ENCODE measurements around the gene DDX10.

Gene DDX10

GRCh38 chr11:108927791-108928545, 263.1 kb downstream of the DDX10 start:
- H3K9me3 ChIP-seq (ENCODE audit: control insufficient read depth in 1 of 2, low read length in 2 of 2): no peaks in the 10 kb centered on the region
- no peaks in the 10 kb centered on the region for H3K4me1 ChIP-seq (ENCODE audit: control insufficient read depth in 1 of 2, insufficient read depth in 2 of 2, low read length in 2 of 2)
- H3K4me3 ChIP-seq (ENCODE audit: low read depth in 1 of 2, low read length in 2 of 2): no peak overlapping the region
- H3K36me3 ChIP-seq (ENCODE audit: control insufficient read depth in 1 of 2, insufficient read depth in 2 of 2, low read length in 2 of 2): no peaks in the 10 kb centered on the region
- no peak overlapping the region for H3K27ac ChIP-seq (ENCODE audit: low read length)
- H3K27me3 ChIP-seq (ENCODE audit: low read depth, low read length): no peaks in the 10 kb centered on the region

GRCh38 chr11:108929241-108929640, 264.4 kb downstream of the DDX10 start:
- no peaks in the 10 kb centered on the region for H3K27me3 ChIP-seq (ENCODE audit: low read depth, low read length)
- H3K9me3 ChIP-seq (ENCODE audit: control insufficient read depth in 1 of 2, low read length in 2 of 2): no peaks in the 10 kb centered on the region
- H3K4me3 ChIP-seq (ENCODE audit: low read depth in 1 of 2, low read length in 2 of 2): no peak overlapping the region
- H3K27ac ChIP-seq (ENCODE audit: low read length): no peak overlapping the region
- no peaks in the 10 kb centered on the region for H3K36me3 ChIP-seq (ENCODE audit: control insufficient read depth in 1 of 2, insufficient read depth in 2 of 2, low read length in 2 of 2)
- no peaks in the 10 kb centered on the region for H3K4me1 ChIP-seq (ENCODE audit: control insufficient read depth in 1 of 2, insufficient read depth in 2 of 2, low read length in 2 of 2)

- Histone ChIP-seq H3K27me3 (ENCODE audit: low read depth, low read length) (no peaks in the 10 kb centered on the region), H3K4me3 (ENCODE audit: low read depth in 1 of 2, low read length in 2 of 2) (no peak overlapping the region), H3K9me3 (ENCODE audit: control insufficient read depth in 1 of 2, low read length in 2 of 2) (no peaks in the 10 kb centered on the region), H3K36me3 (ENCODE audit: control insufficient read depth in 1 of 2, insufficient read depth in 2 of 2, low read length in 2 of 2) (no peaks in the 10 kb centered on the region), H3K4me1 (ENCODE audit: control insufficient read depth in 1 of 2, insufficient read depth in 2 of 2, low read length in 2 of 2) (no peaks in the 10 kb centered on the region), H3K27ac (ENCODE audit: low read length) (no peak overlapping the region)
These were observed 266.3 kb downstream of the DDX10 start for GRCh38 chr11:108931168-108931567.

GRCh38 chr11:108933630-108934029, 268.8 kb downstream of the DDX10 start:
- no peak overlapping the region for H3K27ac ChIP-seq (ENCODE audit: low read length)
- no peaks in the 10 kb centered on the region for H3K4me1 ChIP-seq (ENCODE audit: control insufficient read depth in 1 of 2, insufficient read depth in 2 of 2, low read length in 2 of 2)
- H3K9me3 ChIP-seq (ENCODE audit: control insufficient read depth in 1 of 2, low read length in 2 of 2): no peaks in the 10 kb centered on the region
- H3K4me3 ChIP-seq (ENCODE audit: low read depth in 1 of 2, low read length in 2 of 2): no peak overlapping the region
- no peaks in the 10 kb centered on the region for H3K36me3 ChIP-seq (ENCODE audit: control insufficient read depth in 1 of 2, insufficient read depth in 2 of 2, low read length in 2 of 2)
- no peaks in the 10 kb centered on the region for H3K27me3 ChIP-seq (ENCODE audit: low read depth, low read length)

GRCh38 chr11:108934289-108934688, 269.4 kb downstream of the DDX10 start:
- Histone ChIP-seq H3K9me3 (ENCODE audit: control insufficient read depth in 1 of 2, low read length in 2 of 2) (no peaks in the 10 kb centered on the region), H3K4me1 (ENCODE audit: control insufficient read depth in 1 of 2, insufficient read depth in 2 of 2, low read length in 2 of 2) (no peaks in the 10 kb centered on the region), H3K36me3 (ENCODE audit: control insufficient read depth in 1 of 2, insufficient read depth in 2 of 2, low read length in 2 of 2) (no peaks in the 10 kb centered on the region), H3K27ac (ENCODE audit: low read length) (no peak overlapping the region), H3K27me3 (ENCODE audit: low read depth, low read length) (no peaks in the 10 kb centered on the region), H3K4me3 (ENCODE audit: low read depth in 1 of 2, low read length in 2 of 2) (no peak overlapping the region)

- Histone ChIP-seq H3K4me1 (ENCODE audit: control insufficient read depth in 1 of 2, insufficient read depth in 2 of 2, low read length in 2 of 2) (no peaks in the 10 kb centered on the region), H3K4me3 (ENCODE audit: low read depth in 1 of 2, low read length in 2 of 2) (no peak overlapping the region), H3K27me3 (ENCODE audit: low read depth, low read length) (no peaks in the 10 kb centered on the region), H3K36me3 (ENCODE audit: control insufficient read depth in 1 of 2, insufficient read depth in 2 of 2, low read length in 2 of 2) (no peaks in the 10 kb centered on the region), H3K9me3 (ENCODE audit: control insufficient read depth in 1 of 2, low read length in 2 of 2) (no peaks in the 10 kb centered on the region), H3K27ac (ENCODE audit: low read length) (no peak overlapping the region)
These were observed 269.8 kb downstream of the DDX10 start for GRCh38 chr11:108934696-108935095.

GRCh38 chr11:108937746-108938145, 272.9 kb downstream of the DDX10 start:
- Histone ChIP-seq H3K4me3 (ENCODE audit: low read depth in 1 of 2, low read length in 2 of 2) (no peak overlapping the region), H3K4me1 (ENCODE audit: control insufficient read depth in 1 of 2, insufficient read depth in 2 of 2, low read length in 2 of 2) (no peaks in the 10 kb centered on the region), H3K36me3 (ENCODE audit: control insufficient read depth in 1 of 2, insufficient read depth in 2 of 2, low read length in 2 of 2) (peaks cover 0 to 8% of the 10 kb centered on the region in 2 donors), H3K9me3 (ENCODE audit: control insufficient read depth in 1 of 2, low read length in 2 of 2) (no peaks in the 10 kb centered on the region), H3K27ac (ENCODE audit: low read length) (no peak overlapping the region), H3K27me3 (ENCODE audit: low read depth, low read length) (no peaks in the 10 kb centered on the region)

GRCh38 chr11:108938604-108939003, 273.7 kb downstream of the DDX10 start:
- no peaks in the 10 kb centered on the region for H3K27me3 ChIP-seq (ENCODE audit: low read depth, low read length)
- peaks cover 0 to 8% of the 10 kb centered on the region in 2 donors for H3K36me3 ChIP-seq (ENCODE audit: control insufficient read depth in 1 of 2, insufficient read depth in 2 of 2, low read length in 2 of 2)
- no peaks in the 10 kb centered on the region for H3K4me1 ChIP-seq (ENCODE audit: control insufficient read depth in 1 of 2, insufficient read depth in 2 of 2, low read length in 2 of 2)
- no peaks in the 10 kb centered on the region for H3K9me3 ChIP-seq (ENCODE audit: control insufficient read depth in 1 of 2, low read length in 2 of 2)
- H3K4me3 ChIP-seq (ENCODE audit: low read depth in 1 of 2, low read length in 2 of 2): no peak overlapping the region
- H3K27ac ChIP-seq (ENCODE audit: low read length): no peak overlapping the region

- Histone ChIP-seq H3K36me3 (ENCODE audit: control insufficient read depth in 1 of 2, insufficient read depth in 2 of 2, low read length in 2 of 2) (peaks cover 0 to 9% of the 10 kb centered on the region in 2 donors), H3K9me3 (ENCODE audit: control insufficient read depth in 1 of 2, low read length in 2 of 2) (no peaks in the 10 kb centered on the region), H3K4me3 (ENCODE audit: low read depth in 1 of 2, low read length in 2 of 2) (no peak overlapping the region), H3K27ac (ENCODE audit: low read length) (no peak overlapping the region), H3K27me3 (ENCODE audit: low read depth, low read length) (no peaks in the 10 kb centered on the region), H3K4me1 (ENCODE audit: control insufficient read depth in 1 of 2, insufficient read depth in 2 of 2, low read length in 2 of 2) (no peaks in the 10 kb centered on the region)
These were observed 274.3 kb downstream of the DDX10 start for GRCh38 chr11:108939135-108939534.

- Histone ChIP-seq H3K36me3 (ENCODE audit: control insufficient read depth in 1 of 2, insufficient read depth in 2 of 2, low read length in 2 of 2) (peaks cover 0 to 15% of the 10 kb centered on the region in 2 donors), H3K4me1 (ENCODE audit: control insufficient read depth in 1 of 2, insufficient read depth in 2 of 2, low read length in 2 of 2) (no peaks in the 10 kb centered on the region), H3K4me3 (ENCODE audit: low read depth in 1 of 2, low read length in 2 of 2) (no peak overlapping the region), H3K9me3 (ENCODE audit: control insufficient read depth in 1 of 2, low read length in 2 of 2) (peaks cover 0 to 10% of the 10 kb centered on the region in 2 donors), H3K27me3 (ENCODE audit: low read depth, low read length) (no peaks in the 10 kb centered on the region), H3K27ac (ENCODE audit: low read length) (no peak overlapping the region)
These were observed 279.0 kb downstream of the DDX10 start for GRCh38 chr11:108943853-108944252.

- H3K4me1 ChIP-seq (ENCODE audit: control insufficient read depth in 1 of 2, insufficient read depth in 2 of 2, low read length in 2 of 2): no peaks in the 10 kb centered on the region
- H3K9me3 ChIP-seq (ENCODE audit: control insufficient read depth in 1 of 2, low read length in 2 of 2): peaks cover 0 to 10% of the 10 kb centered on the region in 2 donors
- H3K4me3 ChIP-seq (ENCODE audit: low read depth in 1 of 2, low read length in 2 of 2): no peak overlapping the region
- no peak overlapping the region for H3K27ac ChIP-seq (ENCODE audit: low read length)
- H3K27me3 ChIP-seq (ENCODE audit: low read depth, low read length): no peaks in the 10 kb centered on the region
- H3K36me3 ChIP-seq (ENCODE audit: control insufficient read depth in 1 of 2, insufficient read depth in 2 of 2, low read length in 2 of 2): peaks cover 0 to 15% of the 10 kb centered on the region in 2 donors
These were observed 279.8 kb downstream of the DDX10 start for GRCh38 chr11:108944471-108945178.

All from muscle layer of duodenum (tissue), 2 donors.